ENCODE results near the gene PLA2R1.

DNA sequence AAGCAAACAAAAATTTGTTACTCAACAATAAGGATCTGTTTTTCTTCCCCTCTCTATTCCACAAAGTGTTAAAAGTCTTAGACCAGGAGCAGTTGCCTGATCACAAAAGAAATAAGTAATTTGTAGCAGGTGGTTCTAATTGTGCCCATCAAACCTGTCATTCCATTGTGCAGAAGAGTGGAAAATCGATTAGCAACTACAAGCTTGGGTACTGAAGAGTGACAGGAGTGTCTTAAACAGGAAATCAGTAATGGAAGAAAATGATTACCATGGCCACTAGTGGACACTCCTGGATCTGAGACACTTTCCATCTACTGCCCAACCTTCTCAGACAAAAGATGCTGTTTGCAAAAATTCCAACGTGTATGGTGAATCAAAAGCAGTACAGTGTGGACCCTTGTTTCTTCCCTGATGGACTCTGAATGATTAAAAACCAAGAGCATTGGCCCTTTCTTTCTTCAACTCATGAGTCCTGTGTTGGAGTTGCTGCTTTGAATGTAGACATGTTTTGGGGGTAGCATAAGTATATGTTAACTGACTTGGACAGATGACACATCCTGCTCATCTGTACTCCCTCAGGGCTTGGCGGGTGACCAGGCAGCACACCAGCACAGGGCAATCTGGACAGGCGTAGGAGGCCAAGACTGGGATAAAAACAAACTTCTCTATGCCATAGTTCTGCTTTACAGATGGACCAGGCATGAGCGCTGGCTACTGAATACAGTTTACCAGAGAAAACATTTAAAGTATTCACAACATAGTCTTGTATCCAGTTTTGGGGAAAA is 51.9 kb downstream of the PLA2R1 start:
- TF ChIP-seq CTCF (conservative IDR thresholded peaks at IDR 0.05; ENCODE audit: low read length), result no peak
- no peak for TF ChIP-seq EZH2phosphoT487 (IDR thresholded peaks at IDR 0.05; ENCODE audit: borderline replicate concordance)

All from Loucy (cell line).